ENCODE results near the gene PIGQ.

Gene PIGQ

GRCh38 chr16:600781-601180 is 31.0 kb downstream of the PIGQ start:
- H3K4me3 ChIP-seq (replicated peaks in 1 of 2; ENCODE audit: low read depth in 2 of 2, low read length in 2 of 2) = no peak overlapping the region
- peak; percentile 20 to 23 for DNase-seq (ENCODE audit: low read depth in 2 of 2)
- TF ChIP-seq CTCF (IDR thresholded peaks at IDR 0.05; ENCODE audit: low read depth, low read length) = peak; percentile 29

GRCh38 chr16:603933-604332 is 34.2 kb downstream of the PIGQ start:
- H3K4me3 ChIP-seq (replicated peaks in 1 of 2; ENCODE audit: low read depth in 2 of 2, low read length in 2 of 2) = no peak overlapping the region
- TF ChIP-seq CTCF (IDR thresholded peaks at IDR 0.05; ENCODE audit: low read depth, low read length) = no peak
- DNase-seq (ENCODE audit: low read depth in 2 of 2) = no peak

- no peak overlapping the region for H3K4me3 ChIP-seq (replicated peaks in 1 of 2; ENCODE audit: low read depth in 2 of 2, low read length in 2 of 2)
- no peak for TF ChIP-seq CTCF (IDR thresholded peaks at IDR 0.05; ENCODE audit: low read depth, low read length)
- DNase-seq (ENCODE audit: low read depth in 2 of 2) = no peak
These were observed 37.0 kb downstream of the PIGQ start for GRCh38 chr16:606656-607307.

GRCh38 chr16:608019-608418 is 38.3 kb downstream of the PIGQ start:
- TF ChIP-seq CTCF (IDR thresholded peaks at IDR 0.05; ENCODE audit: low read depth, low read length) = no peak
- DNase-seq (ENCODE audit: low read depth in 2 of 2) = no peak
- H3K4me3 ChIP-seq (replicated peaks in 1 of 2; ENCODE audit: low read depth in 2 of 2, low read length in 2 of 2) = no peak overlapping the region

- DNase-seq (ENCODE audit: low read depth in 2 of 2) = no peak
- H3K4me3 ChIP-seq (replicated peaks in 1 of 2; ENCODE audit: low read depth in 2 of 2, low read length in 2 of 2) = no peak overlapping the region
- no peak for TF ChIP-seq CTCF (IDR thresholded peaks at IDR 0.05; ENCODE audit: low read depth, low read length)
These were observed 39.5 kb downstream of the PIGQ start for GRCh38 chr16:609316-609715.

GRCh38 chr16:609984-610383 is 40.2 kb downstream of the PIGQ start:
- H3K4me3 ChIP-seq (replicated peaks in 1 of 2; ENCODE audit: low read depth in 2 of 2, low read length in 2 of 2) = no peak overlapping the region
- no peak for DNase-seq (ENCODE audit: low read depth in 2 of 2)
- no peak for TF ChIP-seq CTCF (IDR thresholded peaks at IDR 0.05; ENCODE audit: low read depth, low read length)

All from cardiac fibroblast (primary cell).